Loucy (cell line): ENCODE measurements around the gene OSBPL9.

Source experiments
- H2AFZ ChIP-seq: fragments of 200-600 bp; sonication (generic); 2 replicates; pipeline ENCODE4 v1.6.0; 2016; ENCODE audit warnings: antibody characterized with exemption, mild to moderate bottlenecking, low read length, moderate library complexity
- H3F3A ChIP-seq: fragments of 200-600 bp; 2 replicates; pipeline ENCODE4 v1.6.0; 2016; ENCODE audit warnings: antibody characterized with exemption, low read depth, mild to moderate bottlenecking
- H3K27me3 ChIP-seq: fragments of 200-600 bp; sonication (generic); 2 replicates; pipeline ENCODE4 v1.6.1; 2014; ENCODE audit warnings: low read length, mild to moderate bottlenecking; ENCODE audit not compliant: insufficient read depth, poor library complexity, severe bottlenecking
- H3K36me3 ChIP-seq: fragments of 200-600 bp; sonication (generic); 2 replicates; pipeline ENCODE4 v1.6.1; 2016; ENCODE audit warnings: low read length; ENCODE audit not compliant: insufficient read depth
- H3K4me1 ChIP-seq: fragments of 200-600 bp; sonication (generic); 2 replicates; pipeline ENCODE4 v1.5.1; 2014; ENCODE audit warnings: low read length, mild to moderate bottlenecking; ENCODE audit not compliant: insufficient read depth, poor library complexity, severe bottlenecking
- H3K4me2 ChIP-seq: fragments of 200-600 bp; sonication (generic); 2 replicates; pipeline ENCODE4 v1.6.0; 2014; ENCODE audit warnings: antibody characterized with exemption, low read length, low read depth, mild to moderate bottlenecking; ENCODE audit not compliant: poor library complexity, severe bottlenecking
- H3K4me3 ChIP-seq: fragments of 200-600 bp; sonication (generic); 2 replicates; pipeline ENCODE4 v1.5.1; 2014; ENCODE audit warnings: low read length, mild to moderate bottlenecking, mixed read lengths; ENCODE audit not compliant: poor library complexity, severe bottlenecking
- H3K79me2 ChIP-seq: fragments of 200-600 bp; sonication (generic); 2 replicates; pipeline ENCODE4 v1.6.1; 2014; ENCODE audit warnings: low read length; ENCODE audit not compliant: insufficient read depth
- H3K9ac ChIP-seq: fragments of 200-600 bp; sonication (generic); 2 replicates; pipeline ENCODE4 v1.6.0; 2014; ENCODE audit warnings: mild to moderate bottlenecking, low read depth, low read length, moderate library complexity; ENCODE audit not compliant: poor library complexity, severe bottlenecking
- H3K9me2 ChIP-seq: fragments of 200-600 bp; sonication (generic); replicated peaks from 2 replicates; pipeline ENCODE4 v1.6.1; 2016; ENCODE audit warnings: low read depth, low read length, mixed read lengths
- H3K9me3 ChIP-seq: fragments of 200-600 bp; sonication (generic); 2 replicates; pipeline ENCODE4 v1.6.1; 2014; ENCODE audit warnings: mild to moderate bottlenecking, antibody characterized with exemption, low read length, low read depth; ENCODE audit not compliant: insufficient read depth
- H4K20me1 ChIP-seq: fragments of 200-600 bp; sonication (generic); 2 replicates; pipeline ENCODE4 v1.6.0; 2014; ENCODE audit warnings: antibody characterized with exemption, low read length, mild to moderate bottlenecking; ENCODE audit not compliant: insufficient read depth, poor library complexity, severe bottlenecking
- EZH2phosphoT487 ChIP-seq: fragments of 200-600 bp; IDR thresholded peaks from 2 replicates; pipeline ENCODE4 v1.6.1; 2018; ENCODE audit warnings: antibody characterized with exemption, mild to moderate bottlenecking, moderate library complexity, borderline replicate concordance
- TF ChIP-seq, protein P1 (sequence below): fragments of 200-600 bp; sonication (generic); conservative IDR thresholded peaks from 2 replicates; pipeline ENCODE4 v1.5.1; 2014; ENCODE audit warnings: mild to moderate bottlenecking, antibody characterized with exemption, low read length

The OSBPL9 gene

DNA sequence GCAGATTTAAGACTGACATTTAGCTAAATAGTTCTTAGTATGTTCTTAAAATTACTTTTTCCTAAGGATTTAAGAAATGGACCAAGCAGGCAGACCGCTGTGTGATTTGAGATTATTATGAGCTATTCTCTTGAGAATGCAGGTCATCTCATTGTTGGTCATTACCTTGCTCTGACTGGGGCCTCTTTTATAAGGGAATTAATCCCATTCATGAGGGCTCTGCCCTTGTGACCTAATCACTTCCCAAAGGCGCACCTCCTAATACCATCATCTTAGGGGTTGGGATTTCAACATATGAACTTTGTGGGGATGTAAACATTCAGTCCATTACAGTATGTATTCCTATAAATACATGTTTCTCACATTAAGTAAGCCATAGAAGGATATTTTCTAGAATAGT lies 24.2 kb downstream of the OSBPL9 start:
- no peaks in the 10 kb centered on the region for H3K9me3 ChIP-seq
- peaks cover 10% of the 10 kb centered on the region for H4K20me1 ChIP-seq
- TF ChIP-seq, protein P1, sequence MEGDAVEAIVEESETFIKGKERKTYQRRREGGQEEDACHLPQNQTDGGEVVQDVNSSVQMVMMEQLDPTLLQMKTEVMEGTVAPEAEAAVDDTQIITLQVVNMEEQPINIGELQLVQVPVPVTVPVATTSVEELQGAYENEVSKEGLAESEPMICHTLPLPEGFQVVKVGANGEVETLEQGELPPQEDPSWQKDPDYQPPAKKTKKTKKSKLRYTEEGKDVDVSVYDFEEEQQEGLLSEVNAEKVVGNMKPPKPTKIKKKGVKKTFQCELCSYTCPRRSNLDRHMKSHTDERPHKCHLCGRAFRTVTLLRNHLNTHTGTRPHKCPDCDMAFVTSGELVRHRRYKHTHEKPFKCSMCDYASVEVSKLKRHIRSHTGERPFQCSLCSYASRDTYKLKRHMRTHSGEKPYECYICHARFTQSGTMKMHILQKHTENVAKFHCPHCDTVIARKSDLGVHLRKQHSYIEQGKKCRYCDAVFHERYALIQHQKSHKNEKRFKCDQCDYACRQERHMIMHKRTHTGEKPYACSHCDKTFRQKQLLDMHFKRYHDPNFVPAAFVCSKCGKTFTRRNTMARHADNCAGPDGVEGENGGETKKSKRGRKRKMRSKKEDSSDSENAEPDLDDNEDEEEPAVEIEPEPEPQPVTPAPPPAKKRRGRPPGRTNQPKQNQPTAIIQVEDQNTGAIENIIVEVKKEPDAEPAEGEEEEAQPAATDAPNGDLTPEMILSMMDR = no peak
- no peak for TF ChIP-seq EZH2phosphoT487
- H3K27me3 ChIP-seq = no peaks in the 10 kb centered on the region
- H3K9me2 ChIP-seq = no peaks in the 10 kb centered on the region
- no peaks in the 10 kb centered on the region for H3F3A ChIP-seq
- H3K79me2 ChIP-seq = peaks cover 67% of the 10 kb centered on the region
- H3K4me3 ChIP-seq = no peak overlapping the region
- no peaks in the 10 kb centered on the region for H3K36me3 ChIP-seq
- no peak overlapping the region for H3K4me2 ChIP-seq
- no peak overlapping the region for H2AFZ ChIP-seq
- no peak overlapping the region for H3K9ac ChIP-seq
- H3K4me1 ChIP-seq = no peaks in the 10 kb centered on the region

DNA sequence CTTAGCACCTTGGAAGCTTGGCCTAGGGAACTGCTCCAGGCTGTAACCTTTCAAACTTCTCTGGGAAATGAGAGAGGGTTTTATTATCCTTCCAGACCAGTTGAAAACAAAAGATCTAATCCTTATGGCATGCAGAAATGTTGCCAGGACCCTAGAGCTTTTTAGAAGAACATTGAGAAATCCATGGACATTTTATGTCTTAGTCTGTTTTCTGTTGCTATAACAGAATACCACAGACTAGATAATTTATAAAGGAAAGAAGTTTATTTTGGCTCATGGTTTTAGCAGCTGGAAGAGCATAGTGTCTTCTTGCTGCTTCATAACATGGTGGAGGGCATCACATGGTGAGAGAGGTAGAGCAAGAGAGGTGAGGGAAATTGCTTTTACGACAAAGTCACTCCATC lies 25.8 kb downstream of the OSBPL9 start:
- H4K20me1 ChIP-seq = peaks cover 10% of the 10 kb centered on the region
- no peaks in the 10 kb centered on the region; the same call in 1 of the 2 replicates for H3K9me3 ChIP-seq
- H2AFZ ChIP-seq = no peak overlapping the region
- H3K9ac ChIP-seq = no peak overlapping the region
- H3K79me2 ChIP-seq = peaks cover 73% of the 10 kb centered on the region
- no peaks in the 10 kb centered on the region for H3K9me2 ChIP-seq
- H3K36me3 ChIP-seq = no peaks in the 10 kb centered on the region
- H3K27me3 ChIP-seq = no peaks in the 10 kb centered on the region
- H3F3A ChIP-seq = no peaks in the 10 kb centered on the region
- no peaks in the 10 kb centered on the region for H3K4me1 ChIP-seq
- no peak overlapping the region for H3K4me2 ChIP-seq
- TF ChIP-seq, protein P1 = no peak
- TF ChIP-seq EZH2phosphoT487 = no peak
- no peak overlapping the region for H3K4me3 ChIP-seq

DNA sequence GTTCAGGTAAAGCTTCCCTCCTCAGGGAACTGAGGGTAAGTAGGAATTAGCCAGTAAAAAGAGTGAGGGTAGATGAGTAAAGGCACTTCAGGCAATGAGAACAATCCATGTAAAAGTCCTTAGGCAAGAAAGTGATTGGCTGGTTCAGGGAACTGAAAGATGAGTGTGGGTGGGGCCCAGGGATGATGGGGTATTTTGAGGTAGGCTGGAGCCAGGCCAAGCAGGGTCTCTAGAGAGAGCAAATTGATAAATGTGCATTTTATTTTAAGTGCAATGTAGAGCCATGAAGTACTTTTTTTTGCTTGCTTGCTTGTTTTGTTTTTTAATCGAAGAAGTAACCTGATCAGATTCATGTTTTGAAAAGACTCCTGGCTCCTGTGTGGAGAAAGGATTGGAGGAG lies 26.5 kb downstream of the OSBPL9 start:
- H3K4me1 ChIP-seq = peaks cover 3% of the 10 kb centered on the region
- no peaks in the 10 kb centered on the region for H3K27me3 ChIP-seq
- no peak overlapping the region for H3K4me3 ChIP-seq
- TF ChIP-seq, protein P1 = no peak
- TF ChIP-seq EZH2phosphoT487 = no peak
- H3K36me3 ChIP-seq = no peaks in the 10 kb centered on the region
- H3K4me2 ChIP-seq = no peak overlapping the region
- H2AFZ ChIP-seq = no peak overlapping the region
- H3K79me2 ChIP-seq = peaks cover 74% of the 10 kb centered on the region
- H3K9me3 ChIP-seq = no peaks in the 10 kb centered on the region; the same call in 1 of the 2 replicates
- H4K20me1 ChIP-seq = peaks cover 7% of the 10 kb centered on the region
- H3K9ac ChIP-seq = no peak overlapping the region
- H3K9me2 ChIP-seq = no peaks in the 10 kb centered on the region
- no peaks in the 10 kb centered on the region for H3F3A ChIP-seq
